Stimulated activated CD8-positive, alpha-beta memory T cell treated with anti-CD3 and anti-CD28 coated beads, Interleukin-15, amount 100 ng/mL, for 24 hours (primary cell): ENCODE results near the gene AGER.

ENCODE experiments used
- DNase-seq: peaks from one replicate; pipeline ENCODE4 v3.0.0-alpha.2; 2020; ENCODE audit warnings: low read depth

Gene AGER

DNA sequence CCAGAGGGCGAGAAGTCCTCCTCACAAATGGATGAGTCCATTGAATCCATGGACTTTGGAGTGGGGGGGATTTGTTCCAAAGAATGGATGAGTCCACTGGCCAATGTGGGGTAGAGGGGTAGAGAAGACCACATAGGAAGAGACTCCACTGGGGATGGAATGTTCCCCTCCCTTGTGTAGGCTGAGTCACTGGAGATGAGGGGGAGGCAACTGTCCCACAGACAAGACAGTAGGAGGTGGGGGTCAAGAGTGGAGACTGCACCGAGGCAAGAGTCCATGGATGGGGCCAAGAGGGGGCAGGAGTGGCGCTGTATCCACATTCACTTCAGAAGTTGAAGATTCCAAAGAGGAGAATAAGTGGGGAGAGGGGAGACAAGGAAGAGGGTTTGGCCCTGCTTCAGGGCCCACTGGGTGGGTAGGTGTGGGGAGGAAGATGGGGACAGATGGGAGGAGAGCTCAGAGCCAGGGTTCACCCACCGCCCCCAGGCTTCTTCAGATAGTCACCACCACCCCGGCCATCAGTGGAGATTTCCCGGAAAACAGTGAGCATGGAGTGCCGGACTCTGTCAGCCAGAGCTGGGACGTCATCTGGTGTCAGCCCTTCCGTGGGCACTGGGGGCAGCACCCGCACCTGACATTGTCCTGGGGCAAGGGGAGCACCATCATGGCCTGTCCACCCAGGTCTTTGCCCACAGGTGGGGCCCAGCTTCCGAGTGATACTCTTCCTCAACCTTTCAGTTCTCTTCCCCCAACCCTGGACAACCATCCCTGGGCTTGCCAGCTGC lies 15.1 kb downstream of the AGER start:
- no peak for DNase-seq

DNA sequence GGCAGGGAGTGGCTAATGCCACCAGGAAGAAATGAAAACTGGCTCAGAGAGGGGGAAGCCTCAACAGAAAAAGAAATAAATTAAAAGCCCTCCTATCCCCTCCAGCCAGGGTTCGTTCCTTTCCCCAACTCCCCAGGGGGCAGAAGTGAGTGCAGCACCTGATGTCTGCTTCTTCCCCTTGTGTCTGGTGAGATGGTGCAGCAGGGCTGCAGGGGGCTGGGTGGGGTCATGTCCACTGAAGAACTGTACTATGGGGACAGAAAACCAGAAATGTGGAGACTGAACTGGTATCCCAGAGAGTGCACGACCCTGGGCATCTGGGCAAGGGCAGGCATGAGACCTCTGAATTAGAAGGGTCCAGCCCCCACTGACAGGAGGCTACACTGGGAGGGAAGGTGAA lies 15.7 kb downstream of the AGER start:
- no peak for DNase-seq

DNA sequence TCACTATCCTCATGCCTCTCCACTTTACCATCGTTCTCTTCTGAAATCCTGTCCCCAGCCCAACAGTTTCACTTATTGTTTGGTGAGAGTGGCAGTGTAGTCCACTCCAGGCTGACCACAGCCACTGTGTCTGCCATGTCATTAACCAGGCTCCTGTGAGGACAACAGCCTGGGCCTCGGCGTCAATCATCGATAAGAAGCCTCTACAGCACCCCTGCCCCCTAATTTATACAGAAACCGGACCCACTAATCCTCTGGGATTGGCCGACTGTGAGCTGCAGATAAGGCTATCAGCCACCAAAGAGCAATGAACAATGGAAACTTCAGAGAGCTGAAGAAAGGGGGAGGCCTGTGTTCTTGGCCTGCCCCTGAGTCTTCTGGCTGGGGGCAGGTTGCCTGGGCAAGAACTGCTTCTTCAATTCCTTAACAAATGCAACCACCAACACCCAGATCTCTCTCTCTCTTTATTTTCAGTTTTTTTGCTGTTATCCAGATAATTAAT lies 16.2 kb downstream of the AGER start:
- DNase-seq = no peak

DNA sequence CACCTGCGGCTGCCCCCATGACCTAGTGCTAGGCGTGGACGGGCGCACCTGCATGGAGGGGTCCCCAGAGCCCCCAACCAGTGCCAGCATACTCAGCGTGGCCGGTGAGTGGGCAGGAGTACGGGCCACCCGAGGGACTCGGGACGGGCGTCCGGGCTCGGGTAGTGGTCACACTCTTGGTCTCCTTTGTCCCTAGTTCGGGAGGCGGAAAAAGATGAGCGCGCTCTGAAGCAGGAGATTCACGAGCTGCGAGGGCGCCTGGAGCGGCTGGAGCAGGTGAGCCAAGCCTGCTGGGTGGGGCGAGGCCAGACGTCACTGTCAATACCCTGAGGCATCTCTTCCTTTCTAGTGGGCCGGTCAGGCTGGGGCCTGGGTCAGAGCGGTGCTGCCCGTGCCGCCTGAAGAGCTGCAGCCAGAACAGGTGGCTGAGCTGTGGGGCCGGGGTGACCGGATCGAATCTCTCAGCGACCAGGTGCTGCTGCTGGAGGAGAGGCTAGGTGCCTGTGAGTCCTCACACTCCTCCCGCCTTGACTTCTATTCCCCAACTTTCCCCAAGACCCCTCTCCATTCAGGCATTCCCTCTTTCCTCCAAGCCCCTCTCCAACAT lies 16.8 kb downstream of the AGER start:
- DNase-seq = no peak

DNA sequence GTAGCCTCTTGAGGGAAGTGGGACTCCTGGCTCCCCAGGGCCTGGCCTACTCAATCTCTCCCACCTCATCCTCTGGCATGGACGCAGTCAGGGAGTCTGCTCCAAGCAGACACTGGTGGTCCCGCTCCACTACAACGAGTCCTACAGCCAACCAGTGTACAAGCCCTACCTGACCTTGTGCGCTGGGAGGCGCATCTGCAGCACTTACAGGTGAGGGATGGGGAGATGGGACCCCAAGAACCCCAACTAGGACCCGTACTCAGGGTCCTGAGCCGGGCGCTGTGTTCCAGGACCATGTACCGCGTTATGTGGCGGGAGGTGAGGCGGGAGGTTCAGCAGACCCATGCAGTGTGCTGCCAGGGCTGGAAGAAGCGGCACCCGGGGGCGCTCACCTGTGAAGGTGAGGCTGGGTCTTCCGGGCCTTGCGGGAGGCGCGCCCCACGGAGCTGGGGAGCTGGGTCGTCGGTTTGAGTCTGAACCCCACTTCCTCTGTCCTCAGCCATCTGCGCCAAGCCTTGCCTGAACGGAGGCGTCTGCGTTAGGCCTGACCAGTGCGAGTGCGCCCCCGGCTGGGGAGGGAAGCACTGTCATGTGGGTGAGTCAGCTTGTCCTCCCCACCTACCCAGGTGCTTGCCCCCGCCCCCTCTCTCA lies 17.5 kb downstream of the AGER start:
- no peak for DNase-seq

DNA sequence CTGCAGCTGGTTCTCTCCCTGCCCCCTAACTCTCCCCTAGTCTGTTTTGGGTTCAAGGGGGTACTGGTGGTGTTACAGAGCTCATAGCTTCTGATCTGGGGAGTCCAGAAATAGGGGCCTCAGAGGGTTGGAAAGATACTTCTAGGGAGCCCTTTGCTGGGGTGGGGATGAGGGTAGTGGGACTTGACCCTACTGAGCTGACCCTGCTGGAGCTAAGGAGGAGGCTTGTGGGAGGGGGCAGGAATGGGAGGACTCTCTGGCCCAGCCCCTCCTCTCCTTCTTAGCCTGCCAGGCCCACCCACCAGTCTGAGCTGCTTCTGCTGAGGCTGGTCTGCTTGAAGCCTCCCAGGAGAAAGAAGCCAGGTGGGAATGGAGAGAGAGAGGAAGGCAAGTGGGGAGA lies 19.8 kb downstream of the AGER start, which contains the start of gene EGFL8:
EGFL8 (plus strand) TSS at position 301 of the 400 bp plus-strand sequence. CDS start 1,571 bp downstream, outside the sequence.
- no peak for DNase-seq

DNA sequence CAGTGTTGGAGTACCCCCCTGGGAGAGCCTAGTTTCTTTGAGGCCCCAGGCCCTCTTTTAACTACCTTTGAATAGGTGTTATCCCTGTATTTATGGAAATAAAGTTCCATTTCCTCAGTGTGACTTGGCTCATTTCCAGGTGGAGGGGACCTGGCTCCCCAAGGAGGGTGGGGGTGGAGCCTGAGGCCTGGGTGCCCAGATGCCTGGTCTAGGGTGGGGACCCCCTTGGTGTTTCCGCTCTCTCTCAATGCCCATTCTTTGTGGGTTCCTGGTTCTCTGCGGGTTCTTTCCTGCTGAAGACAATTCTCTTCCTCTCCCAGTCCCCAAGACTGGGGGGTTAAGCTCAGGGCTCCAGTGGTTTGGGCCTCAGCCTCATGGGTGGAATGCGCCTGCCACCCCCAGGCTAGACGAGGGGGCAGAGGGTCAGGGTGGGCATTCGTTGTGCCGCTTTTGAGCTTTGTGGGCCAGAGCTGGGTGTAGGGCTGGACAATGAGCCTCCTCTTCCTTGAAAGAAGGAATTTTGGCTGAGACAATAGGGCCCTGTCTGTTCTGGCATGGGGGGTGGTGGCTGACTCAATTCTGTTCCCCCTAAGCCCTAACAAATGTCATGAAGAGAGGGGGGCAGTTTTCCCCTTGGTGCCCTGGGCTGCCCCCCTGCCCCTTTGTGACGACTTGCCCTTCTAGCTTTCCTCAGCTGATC lies 20.3 kb downstream of the AGER start:
- DNase-seq = no peak

DNA sequence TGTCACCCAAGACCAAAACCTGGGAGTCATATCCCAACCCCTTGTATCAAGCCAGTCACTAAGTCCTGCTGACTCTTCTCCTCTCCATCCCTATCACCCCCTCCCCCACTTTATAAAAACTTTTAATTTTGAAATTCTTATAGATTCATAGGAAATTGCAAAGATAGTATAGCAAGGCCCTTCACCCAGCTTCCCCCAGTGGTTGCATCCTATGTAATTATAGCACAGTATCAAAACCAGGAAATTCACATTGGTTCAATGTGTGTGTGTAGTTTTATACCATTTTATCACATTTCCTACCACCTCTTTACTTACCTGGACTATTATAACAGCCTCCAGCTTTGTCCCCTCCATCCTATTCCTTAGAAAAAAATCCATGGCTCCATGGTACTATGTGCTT lies 26.0 kb downstream of the AGER start:
- DNase-seq = no peak

DNA sequence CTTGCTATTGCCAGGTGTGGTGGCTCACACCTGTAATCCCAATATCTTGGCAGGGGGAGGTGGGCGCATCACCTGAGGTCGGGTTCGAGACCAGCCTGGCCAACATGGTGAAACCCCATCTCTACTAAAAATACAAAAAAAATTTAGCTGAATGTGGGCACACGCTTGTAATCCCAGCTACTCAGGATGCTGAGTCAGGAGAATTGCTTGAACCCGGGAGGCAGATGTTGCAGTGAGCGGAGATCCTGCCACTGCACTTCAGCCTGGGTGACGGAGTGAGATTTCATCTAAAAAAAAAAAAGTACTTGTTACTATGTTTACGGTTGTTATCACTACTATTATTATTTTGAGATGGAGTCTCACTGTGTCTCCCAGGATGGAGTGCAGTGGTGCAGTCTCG lies 27.2 kb downstream of the AGER start:
- DNase-seq = no peak

DNA sequence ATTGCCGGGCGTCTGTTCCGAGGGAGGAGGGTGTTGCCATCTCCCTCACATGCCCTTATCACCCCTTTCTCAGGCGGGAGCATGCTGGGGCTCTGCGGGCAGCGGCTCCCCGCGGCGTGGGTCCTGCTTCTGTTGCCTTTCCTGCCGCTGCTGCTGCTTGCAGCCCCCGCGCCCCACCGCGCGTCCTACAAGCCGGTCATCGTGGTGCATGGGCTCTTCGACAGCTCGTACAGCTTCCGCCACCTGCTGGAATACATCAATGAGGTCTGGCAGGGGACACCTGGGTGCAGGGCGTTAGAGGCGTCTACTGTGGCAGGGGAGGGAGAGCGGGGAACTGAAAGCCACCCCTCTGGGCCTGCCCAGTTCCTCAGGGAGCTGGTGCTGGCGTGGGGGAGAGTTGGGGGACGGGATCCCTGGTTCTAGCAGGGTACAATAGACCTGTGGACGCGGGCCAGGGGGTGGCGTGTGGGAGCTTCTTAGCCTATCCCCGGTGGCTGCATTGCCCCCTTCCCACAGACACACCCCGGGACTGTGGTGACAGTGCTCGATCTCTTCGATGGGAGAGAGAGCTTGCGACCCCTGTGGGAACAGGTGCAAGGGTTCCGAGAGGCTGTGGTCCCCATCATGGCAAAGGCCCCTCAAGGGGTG lies 29.4 kb downstream of the AGER start:
- DNase-seq = peak; percentile 13

DNA sequence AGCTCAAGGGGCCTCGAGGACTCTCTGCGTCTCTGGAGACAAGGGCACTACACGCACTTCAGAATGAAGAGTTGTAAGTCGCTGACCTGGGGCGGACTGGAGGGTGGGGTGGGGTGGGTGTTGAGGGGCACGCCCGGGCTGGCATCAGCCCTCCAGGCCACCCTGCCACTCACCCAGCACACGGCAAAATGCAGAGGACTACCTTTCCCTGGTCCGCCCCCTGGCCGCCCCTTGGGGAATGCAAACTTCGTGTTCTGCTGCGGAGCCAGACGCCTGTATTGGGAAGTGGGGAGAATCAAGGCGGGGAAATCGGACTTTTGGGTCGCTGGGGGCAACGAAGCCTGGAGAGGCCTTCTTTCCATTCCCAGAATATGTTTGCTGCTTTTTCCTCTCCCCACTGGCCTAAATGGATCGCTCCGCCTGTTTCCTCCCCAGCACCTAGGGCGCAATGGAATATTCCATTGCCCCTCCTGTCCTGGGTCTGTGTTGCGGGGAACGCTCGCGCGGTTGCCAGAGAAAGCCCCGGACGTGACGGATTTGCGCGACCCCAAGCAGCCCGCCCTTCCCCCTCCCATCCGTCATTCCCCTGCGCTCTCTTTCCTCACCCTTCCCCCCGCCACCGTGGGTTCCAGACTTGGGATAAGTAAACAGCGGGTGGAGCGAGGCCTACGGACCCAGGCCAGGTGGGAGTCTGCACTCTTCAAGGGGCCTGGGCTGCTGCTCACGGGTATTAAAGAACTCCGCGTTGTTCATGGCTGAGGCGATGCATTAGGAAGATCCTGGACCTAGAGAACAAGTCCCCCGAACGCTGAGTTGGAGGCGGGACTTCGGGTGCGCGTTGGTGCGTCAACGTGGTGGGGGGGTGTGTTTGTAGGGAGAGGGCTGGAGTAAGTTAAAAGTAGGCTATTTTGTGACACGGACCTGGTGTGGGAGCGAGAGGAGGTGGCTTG lies 30.2 kb downstream of the AGER start, which contains the start of gene PPT2:
PPT2 (plus strand) TSS at position 578 of the 950 bp plus-strand sequence. CDS start 454 bp downstream, outside the sequence.
- peak; percentile 62 for DNase-seq

DNA sequence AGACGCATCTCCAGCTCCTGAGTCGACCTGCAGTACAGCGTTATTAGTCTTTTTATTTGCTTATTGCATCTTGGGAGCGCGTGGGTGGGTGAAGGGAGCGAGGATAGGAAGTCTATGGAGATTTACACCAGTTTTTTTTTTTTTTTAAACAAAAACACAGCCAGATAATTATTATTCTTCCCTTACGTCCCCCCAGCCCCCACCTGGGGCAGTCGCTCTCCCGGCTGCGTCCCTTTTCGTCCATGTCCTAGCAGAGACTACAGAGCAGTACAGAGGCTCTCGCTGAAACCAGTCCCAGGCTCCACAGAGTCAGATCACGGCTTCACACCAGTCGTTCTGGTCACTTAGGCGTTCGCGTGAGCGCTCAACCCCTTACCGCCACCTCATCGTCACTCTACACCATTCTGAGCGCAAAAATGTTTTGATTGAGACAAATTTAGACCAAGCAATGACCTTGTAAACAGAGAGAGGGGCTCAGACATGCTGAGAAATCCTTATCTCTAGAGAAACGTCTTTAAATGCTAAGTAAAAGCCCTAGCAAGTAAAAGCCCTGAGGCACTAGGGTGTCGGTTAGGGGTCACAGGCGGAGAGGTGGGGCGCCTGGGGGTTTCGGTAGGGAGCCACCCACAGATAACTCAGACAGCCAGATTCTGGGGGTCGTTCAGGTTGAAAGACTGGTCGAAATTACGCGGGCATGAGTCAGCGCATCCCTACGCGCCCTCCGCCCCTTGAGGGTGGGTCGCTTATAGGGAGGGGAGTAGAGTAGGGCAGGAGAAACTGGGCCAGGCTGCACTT lies 31.1 kb downstream of the AGER start:
- DNase-seq = no peak

DNA sequence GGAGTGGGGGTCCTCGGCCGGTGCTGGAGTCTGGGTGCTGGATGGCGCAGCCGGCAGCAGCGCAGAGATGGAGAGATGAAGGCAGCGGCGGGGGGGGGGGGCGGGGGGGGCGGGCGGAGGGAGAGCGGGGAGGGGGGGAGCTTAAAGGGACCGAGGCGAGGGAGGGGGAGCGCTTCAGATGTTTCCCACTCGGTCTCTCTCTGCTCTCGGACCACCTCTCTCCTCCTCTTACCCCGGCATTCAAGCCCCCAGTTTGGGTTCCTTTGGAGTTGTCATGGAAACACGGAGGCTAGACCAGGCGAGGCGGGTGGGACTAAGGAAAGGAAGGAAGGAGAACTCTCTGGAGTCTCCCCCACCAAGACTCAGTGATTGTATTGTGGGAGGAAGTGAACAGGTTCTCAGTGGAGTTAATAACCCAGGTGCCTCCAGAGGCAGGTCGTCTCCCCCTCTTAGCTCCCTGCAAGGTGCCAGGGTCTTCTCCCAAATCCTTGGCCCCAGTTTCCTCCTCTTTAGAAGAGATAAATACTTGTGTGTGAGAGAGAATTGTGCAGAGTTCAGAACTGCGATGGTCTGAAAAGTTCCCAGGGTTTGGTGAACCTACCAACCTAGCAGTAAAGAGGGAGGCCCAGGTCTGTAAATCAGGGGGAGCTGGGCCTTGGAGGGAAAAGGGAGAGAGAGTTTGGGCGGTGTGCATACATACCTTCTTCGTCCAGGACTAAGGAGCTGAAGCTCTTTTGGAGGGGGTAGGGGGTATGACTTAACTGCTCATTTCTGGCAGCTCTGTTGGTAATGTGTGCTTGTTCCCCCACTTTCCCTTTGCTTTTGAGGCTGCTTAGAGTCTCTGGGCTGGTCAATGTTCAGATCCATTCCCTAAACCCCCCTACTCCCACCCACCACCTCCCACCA lies 31.9 kb downstream of the AGER start, which contains the start of gene PRRT1:
PRRT1 (minus strand) TSS at position 77 of the 906 bp plus-strand sequence. CDS start 112 bp downstream, outside the sequence.
- DNase-seq = no peak

DNA sequence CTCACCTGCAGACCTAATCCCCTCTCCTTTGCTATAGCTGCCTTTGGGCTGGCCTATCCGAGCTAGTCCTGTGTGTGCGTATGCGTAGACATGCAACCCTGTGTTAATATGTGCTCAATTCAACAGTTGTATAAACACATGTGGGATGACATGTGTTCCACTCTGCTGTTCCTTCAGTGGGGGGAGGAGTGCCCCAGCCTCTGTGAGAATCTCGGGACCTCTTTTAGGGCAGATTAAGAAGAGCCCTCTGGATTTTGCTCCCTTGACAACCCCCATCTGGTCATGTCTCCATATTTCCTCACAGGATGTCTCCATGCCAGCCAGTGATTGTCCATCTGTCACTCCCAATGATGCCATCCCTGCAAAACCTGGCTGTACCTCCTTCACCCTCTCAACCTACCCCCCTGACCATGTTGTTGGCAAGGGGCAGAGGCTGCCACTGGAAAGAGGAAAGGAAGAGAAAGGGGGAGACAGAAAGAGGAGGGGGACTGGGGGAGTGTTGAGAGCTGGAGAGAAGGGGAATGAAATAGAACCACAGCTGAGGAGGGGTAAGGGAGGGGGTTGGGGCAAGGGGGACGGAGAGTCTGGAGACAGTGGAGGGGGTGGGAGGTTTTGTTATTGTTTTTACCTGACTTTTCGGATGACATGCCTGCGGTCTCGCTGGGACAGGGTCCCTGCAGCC lies 32.7 kb downstream of the AGER start:
- DNase-seq = no peak

DNA sequence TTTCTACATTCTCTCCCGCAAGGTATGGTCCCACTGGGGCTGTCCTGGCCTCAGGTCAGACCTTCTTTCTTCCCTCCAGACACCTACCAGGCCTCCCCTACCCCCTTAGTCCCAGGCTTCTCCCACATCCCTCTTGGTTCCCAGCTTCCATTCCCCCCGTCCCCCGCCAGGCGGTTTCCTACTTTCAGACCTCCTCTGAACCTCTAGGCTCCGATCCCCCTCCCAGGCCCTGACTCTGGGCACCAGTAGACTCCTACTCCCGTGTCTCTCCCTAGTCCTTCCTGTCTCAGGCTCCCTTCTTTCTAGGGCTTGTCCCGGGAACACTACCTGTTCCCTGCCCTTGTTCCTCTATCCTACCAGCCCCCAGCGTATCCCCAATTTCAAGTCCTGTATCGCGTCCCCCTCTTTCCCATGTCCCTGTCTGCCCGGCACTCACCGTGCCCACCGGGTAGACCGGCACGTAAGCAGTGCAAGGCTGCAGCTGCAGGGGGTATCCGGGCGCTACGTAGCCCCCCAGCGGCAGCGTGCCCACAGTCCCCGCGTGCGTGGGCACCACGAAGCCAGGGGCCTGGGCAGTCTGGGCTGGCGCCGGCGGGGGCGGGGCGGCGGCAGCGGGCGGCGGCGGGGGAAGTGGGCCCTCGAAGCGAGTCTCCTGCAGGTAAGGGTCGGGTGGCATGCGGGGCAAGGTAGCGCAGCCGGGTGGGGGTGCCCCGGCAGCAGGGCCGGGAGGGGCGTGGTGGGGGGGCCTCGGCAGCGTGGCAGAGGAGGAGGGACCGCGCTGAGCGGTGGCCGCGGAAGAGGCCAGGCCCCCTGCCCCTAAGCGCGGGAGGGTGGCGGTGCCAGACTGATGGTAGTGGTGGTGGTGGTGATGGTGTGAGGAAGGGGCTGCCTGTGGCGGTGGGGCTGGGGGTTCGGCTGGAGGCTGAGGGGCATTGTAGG lies 33.9 kb downstream of the AGER start:
- no peak for DNase-seq

DNA sequence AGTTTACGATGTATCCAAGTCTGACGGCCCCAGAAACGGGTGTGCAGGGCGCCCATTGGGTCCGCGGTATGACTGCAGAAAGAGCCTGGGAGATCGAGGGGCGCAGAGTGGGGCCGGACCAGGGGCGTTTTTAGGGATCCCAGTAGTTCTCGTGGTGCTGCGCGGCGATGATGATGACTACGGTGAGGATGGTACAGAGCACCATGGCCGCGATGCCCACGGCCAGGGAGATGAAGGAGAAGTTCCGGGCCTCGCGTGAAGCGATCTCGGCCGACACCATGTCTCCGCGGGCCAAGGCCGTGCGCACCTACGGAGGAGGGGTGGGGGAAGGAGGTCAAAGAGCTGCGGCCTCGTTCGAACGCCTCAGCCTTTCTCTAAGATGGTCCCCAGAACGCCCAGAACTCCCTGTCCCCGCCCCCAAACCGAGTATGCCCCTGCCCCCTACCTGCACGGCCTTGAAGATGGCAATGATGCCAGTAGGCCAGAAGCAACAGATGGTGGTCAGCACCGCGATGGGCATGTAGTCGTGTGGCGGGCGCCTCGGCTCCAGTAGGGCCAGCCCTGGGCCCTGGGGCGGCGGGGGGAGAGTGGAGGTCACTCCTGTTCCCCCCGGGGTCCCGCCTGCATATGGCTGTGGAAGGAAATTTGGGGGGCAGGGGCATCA lies 34.8 kb downstream of the AGER start:
- no peak for DNase-seq
